GM19372 (cell line): ENCODE data around the gene NEDD8.

ENCODE experiments used
- ATAC-seq: cut with Tn5 transposase; IDR thresholded peaks from one replicate; pipeline ENCODE4 v1.9.1; 2021; ENCODE audit warnings: mild to moderate bottlenecking, low read depth, moderate library complexity; ENCODE audit not compliant: unreplicated experiment

NEDD8 gene

GRCh38 chr14:24198814-24199524, 33.2 kb downstream of the NEDD8 start:
- ATAC-seq, result no peak

- ATAC-seq, result no peak
Observed at GRCh38 chr14:24197056-24197450, 35.1 kb downstream of the NEDD8 start.

- ATAC-seq, result no peak
Observed at GRCh38 chr14:24196071-24197055, 35.8 kb downstream of the NEDD8 start.

- ATAC-seq, result peak; percentile 88
Observed at GRCh38 chr14:24195186-24196070, 36.7 kb downstream of the NEDD8 start, which contains the start of gene TM9SF1. TM9SF1 (minus strand) TSS chr14:24195441; CDS start chr14:24195019, 422 bp downstream.

GRCh38 chr14:24194873-24195185, 37.3 kb downstream of the NEDD8 start:
- no peak for ATAC-seq

GRCh38 chr14:24194186-24194872, 37.8 kb downstream of the NEDD8 start:
- ATAC-seq, result no peak

GRCh38 chr14:24192933-24193332, 39.2 kb downstream of the NEDD8 start:
- no peak for ATAC-seq

- ATAC-seq, result no peak
Observed at GRCh38 chr14:24190416-24190815, 41.8 kb downstream of the NEDD8 start.

- no peak for ATAC-seq
Observed at GRCh38 chr14:24189460-24189859, 42.7 kb downstream of the NEDD8 start.

- no peak for ATAC-seq
Observed at GRCh38 chr14:24189059-24189375, 43.1 kb downstream of the NEDD8 start.

- ATAC-seq, result peak; percentile 97
Observed at GRCh38 chr14:24188251-24189058, 43.7 kb downstream of the NEDD8 start, which contains the start of gene IPO4. IPO4 (minus strand) TSS chr14:24188816; CDS start chr14:24188787, 29 bp downstream.

GRCh38 chr14:24187539-24187915, 44.6 kb downstream of the NEDD8 start:
- ATAC-seq, result no peak

- ATAC-seq, result no peak
Observed at GRCh38 chr14:24186831-24187538, 45.2 kb downstream of the NEDD8 start.

GRCh38 chr14:24185741-24186140, 46.4 kb downstream of the NEDD8 start:
- ATAC-seq, result no peak

GRCh38 chr14:24185026-24185425, 47.1 kb downstream of the NEDD8 start:
- ATAC-seq, result no peak

GRCh38 chr14:24184104-24184970, 47.8 kb downstream of the NEDD8 start:
- no peak for ATAC-seq

- no peak for ATAC-seq
Observed at GRCh38 chr14:24183014-24183481, 49.1 kb downstream of the NEDD8 start.
